ENCODE results near the gene TOMM20.
"Not testable (repeated sequence)": the region's sequence is repeated elsewhere in the genome, so short reads cannot be mapped to it uniquely, and the experiment has no call there.

TOMM20 gene

GRCh38 chr1:235100194-235100772, 28.4 kb downstream of the TOMM20 start:
- DNase-seq = no peak

GRCh38 chr1:235098991-235099390, 29.6 kb downstream of the TOMM20 start:
- DNase-seq = no peak

GRCh38 chr1:235098547-235098946, 30.1 kb downstream of the TOMM20 start:
- no peak for DNase-seq

- DNase-seq = not testable (repeated sequence)
These were observed 31.1 kb downstream of the TOMM20 start for GRCh38 chr1:235097501-235097900.

GRCh38 chr1:235095938-235096562, 32.6 kb downstream of the TOMM20 start:
- no peak for DNase-seq

GRCh38 chr1:235093696-235094592, 34.7 kb downstream of the TOMM20 start:
- DNase-seq = peak; percentile 80 to 90 (median 87)

GRCh38 chr1:235093013-235093695, 35.5 kb downstream of the TOMM20 start:
- peak; percentile 40 to 59 (median 56) for DNase-seq

GRCh38 chr1:235092415-235092814, 36.2 kb downstream of the TOMM20 start:
- DNase-seq = not testable (repeated sequence)

GRCh38 chr1:235092045-235092406, 36.6 kb downstream of the TOMM20 start:
- DNase-seq = not testable (repeated sequence)

- DNase-seq = not testable (repeated sequence)
These were observed 37.2 kb downstream of the TOMM20 start for GRCh38 chr1:235091319-235092044.

- DNase-seq = no peak
These were observed 38.1 kb downstream of the TOMM20 start for GRCh38 chr1:235090406-235091069.

GRCh38 chr1:235088907-235089306, 39.7 kb downstream of the TOMM20 start:
- DNase-seq = no peak

- no peak for DNase-seq
These were observed 40.2 kb downstream of the TOMM20 start for GRCh38 chr1:235088430-235088829.

GRCh38 chr1:235087906-235088305, 40.7 kb downstream of the TOMM20 start:
- no peak for DNase-seq

GRCh38 chr1:235085411-235086117, 43.1 kb downstream of the TOMM20 start:
- DNase-seq = not testable (repeated sequence)

- DNase-seq = not testable (repeated sequence)
These were observed 47.8 kb downstream of the TOMM20 start for GRCh38 chr1:235080788-235081187.

- DNase-seq = not testable (repeated sequence)
These were observed 48.4 kb downstream of the TOMM20 start for GRCh38 chr1:235080297-235080657.

- peak; percentile 61 to 85 (median 80) for DNase-seq
These were observed 49.0 kb downstream of the TOMM20 start for GRCh38 chr1:235079443-235080296.

- DNase-seq = peak in 3 of 4 experiments; percentile 36 to 64 (median 60)
These were observed 49.9 kb downstream of the TOMM20 start for GRCh38 chr1:235078480-235079381.
